ENCODE data around the gene OPA3.

Gene OPA3

GRCh38 chr19:45509692-45510015 is 74.9 kb downstream of the OPA3 start:
- Histone ChIP-seq H3K36me3 (ENCODE audit: control insufficient read depth in 4 of 4, insufficient read depth in 4 of 4, low read length in 3 of 4) (peaks cover 0 to 6% (median 0%) of the 10 kb centered on the region in 4 experiments), H3K9me3 (ENCODE audit: control extremely low read depth in 1 of 5, control insufficient read depth in 4 of 5, insufficient read depth in 2 of 5, low read depth in 1 of 5, low read length in 4 of 5) (no peaks in the 10 kb centered on the region), H3K4me3 (ENCODE audit: control insufficient read depth in 1 of 7, extremely low read depth in 1 of 7, insufficient read depth in 4 of 7, low read depth in 2 of 7, low read length in 6 of 7) (peak overlapping the region; percentile 10 to 97 (median 92)), H3K27me3 (replicated peaks in 2 of 5; ENCODE audit: control insufficient read depth in 4 of 5, insufficient read depth in 5 of 5, low read length in 4 of 5) (no peaks in the 10 kb centered on the region), H3K27ac (ENCODE audit: insufficient read depth in 1 of 2, low read depth in 1 of 2, low read length in 2 of 2, poor library complexity in 1 of 2, severe bottlenecking in 2 of 2) (peak overlapping the region in 1 of 2 experiments; percentile 86), H3K4me1 (ENCODE audit: control extremely low read depth in 1 of 4, control insufficient read depth in 4 of 4, insufficient read depth in 4 of 4, low read length in 3 of 4) (peaks cover 12 to 73% (median 51%) of the 10 kb centered on the region in 4 experiments)
- DNase-seq: no peak
- WGBS (ENCODE audit: insufficient coverage): 8% methylated on average over 2 of the region's 3 CpGs
- CTCF ChIA-PET: interaction anchor here (0.8 to 1.7 kb wide), 3 partner anchors 11 to 17 kb away, joined by 3 to 5 read pairs (median 5); partner anchors contain the start of gene PPM1N
- POLR2A ChIA-PET: no interaction called here

DNA sequence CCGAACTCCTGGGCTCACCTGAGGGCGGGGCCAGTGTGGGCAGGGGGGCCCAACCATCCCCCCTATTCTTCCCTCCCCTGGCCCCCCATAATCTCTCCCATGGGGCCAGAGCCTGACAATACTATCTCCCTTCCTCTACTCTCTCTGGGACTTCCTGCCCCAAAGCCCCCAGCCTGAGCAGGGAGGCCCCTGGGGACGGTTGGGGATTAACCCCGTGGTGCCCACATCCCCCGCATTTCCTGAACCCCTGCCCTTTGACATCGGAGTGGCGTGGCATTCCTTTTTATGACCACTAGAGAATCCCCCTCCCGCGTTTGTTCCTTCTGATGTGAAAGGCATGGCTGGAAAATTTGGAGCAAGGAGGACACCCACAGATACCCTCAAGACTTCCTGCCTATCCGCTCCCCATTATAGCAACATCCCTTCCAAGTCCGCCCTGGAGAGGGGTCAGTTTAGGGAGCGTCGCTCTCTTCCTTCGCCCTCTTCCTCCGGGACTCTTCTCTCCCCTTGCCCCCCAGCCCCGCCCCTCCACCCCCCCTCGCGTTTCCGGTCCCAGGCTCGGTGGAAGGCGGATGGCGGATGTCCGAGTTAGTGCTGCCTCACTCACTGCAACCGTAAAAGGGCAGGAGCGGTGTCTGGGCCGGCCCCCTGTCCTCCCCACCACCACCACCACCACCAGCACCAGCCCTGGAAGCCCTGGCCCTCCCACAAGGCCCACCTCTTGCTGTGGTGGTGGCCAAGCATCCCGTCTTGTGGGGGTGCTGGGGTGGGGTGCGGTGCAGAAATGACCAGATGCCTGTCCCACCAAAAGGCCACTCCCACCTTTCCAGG is 75.5 kb downstream of the OPA3 start:
- ChIA-PET CTCF (interaction anchor here (1.2 to 1.7 kb wide), 3 partner anchors 10 to 14 kb away, joined by 5 read pairs; partner anchors contain the start of gene PPM1N), POLR2A (no interaction called here)
- 6% methylated on average over 5 of the region's 28 CpGs for WGBS (ENCODE audit: insufficient coverage)
- Histone ChIP-seq H3K4me3 (ENCODE audit: control insufficient read depth in 1 of 7, extremely low read depth in 1 of 7, insufficient read depth in 4 of 7, low read depth in 2 of 7, low read length in 6 of 7) (peak overlapping the region; percentile 87 to 97 (median 92)), H3K9me3 (ENCODE audit: control extremely low read depth in 1 of 5, control insufficient read depth in 4 of 5, insufficient read depth in 2 of 5, low read depth in 1 of 5, low read length in 4 of 5) (no peaks in the 10 kb centered on the region), H3K4me1 (ENCODE audit: control extremely low read depth in 1 of 4, control insufficient read depth in 4 of 4, insufficient read depth in 4 of 4, low read length in 3 of 4) (peaks cover 12 to 67% (median 45%) of the 10 kb centered on the region in 4 experiments), H3K36me3 (ENCODE audit: control insufficient read depth in 4 of 4, insufficient read depth in 4 of 4, low read length in 3 of 4) (peaks cover 0 to 5% (median 0%) of the 10 kb centered on the region in 4 experiments), H3K27me3 (replicated peaks in 2 of 5; ENCODE audit: control insufficient read depth in 4 of 5, insufficient read depth in 5 of 5, low read length in 4 of 5) (no peaks in the 10 kb centered on the region), H3K27ac (ENCODE audit: insufficient read depth in 1 of 2, low read depth in 1 of 2, low read length in 2 of 2, poor library complexity in 1 of 2, severe bottlenecking in 2 of 2) (peak overlapping the region; percentile 40 to 86)
- peak in 1 of 3 donors; percentile 62 for DNase-seq

- peak overlapping the region; percentile 64 to 86 for H3K27ac ChIP-seq (ENCODE audit: insufficient read depth in 1 of 2, low read depth in 1 of 2, low read length in 2 of 2, poor library complexity in 1 of 2, severe bottlenecking in 2 of 2)
- H3K36me3 ChIP-seq (ENCODE audit: control insufficient read depth in 4 of 4, insufficient read depth in 4 of 4, low read length in 3 of 4): no peaks in the 10 kb centered on the region
- POLR2A ChIA-PET: no interaction called here
- H3K27me3 ChIP-seq (replicated peaks in 2 of 5; ENCODE audit: control insufficient read depth in 4 of 5, insufficient read depth in 5 of 5, low read length in 4 of 5): no peaks in the 10 kb centered on the region
- peak in 1 of 3 donors; percentile 42 for DNase-seq
- CTCF ChIA-PET: interaction anchor here (1.2 to 1.5 kb wide), 2 partner anchors 14 to 69 kb away, joined by 3 to 5 read pairs; no protein-coding TSS in a partner anchor
- no peaks in the 10 kb centered on the region for H3K9me3 ChIP-seq (ENCODE audit: control extremely low read depth in 1 of 5, control insufficient read depth in 4 of 5, insufficient read depth in 2 of 5, low read depth in 1 of 5, low read length in 4 of 5)
- H3K4me1 ChIP-seq (ENCODE audit: control extremely low read depth in 1 of 4, control insufficient read depth in 4 of 4, insufficient read depth in 4 of 4, low read length in 3 of 4): peaks cover 8 to 63% (median 39%) of the 10 kb centered on the region in 4 experiments
- 0% methylated on average over 2 of the region's 26 CpGs for WGBS (ENCODE audit: insufficient coverage)
- H3K4me3 ChIP-seq (ENCODE audit: control insufficient read depth in 1 of 7, extremely low read depth in 1 of 7, insufficient read depth in 4 of 7, low read depth in 2 of 7, low read length in 6 of 7): peak overlapping the region; percentile 87 to 97 (median 92)
Observed at GRCh38 chr19:45508417-45508860, 76.2 kb downstream of the OPA3 start.

- ChIA-PET CTCF (interaction anchor here (1.2 to 1.5 kb wide), 2 partner anchors 13 to 68 kb away, joined by 3 to 5 read pairs; no protein-coding TSS in a partner anchor), POLR2A (no interaction called here)
Observed at GRCh38 chr19:45507872-45508416, 76.7 kb downstream of the OPA3 start.

DNA sequence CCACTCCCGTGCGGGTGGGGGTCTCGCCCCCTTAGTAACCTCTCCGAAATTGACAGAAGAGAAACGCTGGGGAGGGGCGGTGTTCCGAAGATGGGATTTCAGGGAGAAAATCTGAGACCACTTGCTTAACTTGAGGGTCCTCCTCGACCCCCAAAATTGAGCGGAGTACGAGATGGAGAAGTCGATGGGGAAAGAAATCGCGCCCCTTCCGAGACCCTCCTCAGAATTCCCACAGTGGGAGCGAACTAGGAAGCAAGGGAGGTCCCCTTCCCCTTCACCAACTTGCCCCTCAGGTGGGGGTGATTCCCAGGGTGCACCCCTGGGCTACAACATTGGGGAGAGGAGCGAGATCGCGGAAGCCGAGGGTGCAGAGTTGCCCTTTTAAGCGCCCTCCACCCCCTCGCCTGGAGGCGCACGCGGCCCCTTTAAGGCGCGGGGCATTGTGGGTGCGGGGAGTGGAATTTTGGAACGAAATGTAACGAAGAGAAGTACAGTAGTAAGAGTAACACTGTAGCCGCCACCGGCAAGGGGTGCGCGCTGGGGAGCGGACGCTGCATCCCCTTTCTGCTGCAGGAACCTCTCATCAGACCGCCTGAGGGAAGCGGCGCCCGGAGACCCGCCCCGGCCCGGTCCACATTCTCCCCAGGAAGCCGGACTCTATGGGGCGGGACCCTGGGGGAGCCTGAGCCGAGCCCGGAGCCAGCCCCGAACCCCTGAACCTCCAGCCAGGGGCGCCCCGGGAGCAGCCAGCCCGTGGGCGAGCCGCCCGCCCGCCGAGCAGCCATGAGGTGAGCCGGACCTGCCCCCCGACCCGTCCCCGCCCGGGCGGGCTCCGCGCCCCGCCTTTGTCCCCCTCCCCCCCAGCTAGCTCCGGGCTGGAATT is 77.4 kb downstream of the OPA3 start, which contains the start of gene VASP:
Gene VASP, plus strand, starts transcription at position 491 of the 883 bp plus-strand sequence. Its CDS starts 293 bp downstream, at position 784.
- Histone ChIP-seq H3K36me3 (ENCODE audit: control insufficient read depth in 4 of 4, insufficient read depth in 4 of 4, low read length in 3 of 4) (no peaks in the 10 kb centered on the region), H3K4me3 (ENCODE audit: control insufficient read depth in 1 of 7, extremely low read depth in 1 of 7, insufficient read depth in 4 of 7, low read depth in 2 of 7, low read length in 6 of 7) (peak within 1 kb of the TSS; percentile 87 to 97 (median 92)), H3K27ac (ENCODE audit: insufficient read depth in 1 of 2, low read depth in 1 of 2, low read length in 2 of 2, poor library complexity in 1 of 2, severe bottlenecking in 2 of 2) (peak within 1 kb of the TSS; percentile 64 to 86), H3K9me3 (ENCODE audit: control extremely low read depth in 1 of 5, control insufficient read depth in 4 of 5, insufficient read depth in 2 of 5, low read depth in 1 of 5, low read length in 4 of 5) (no peaks in the 10 kb centered on the region), H3K4me1 (ENCODE audit: control extremely low read depth in 1 of 4, control insufficient read depth in 4 of 4, insufficient read depth in 4 of 4, low read length in 3 of 4) (peaks cover 5 to 55% (median 34%) of the 10 kb centered on the region in 4 experiments), H3K27me3 (replicated peaks in 2 of 5; ENCODE audit: control insufficient read depth in 4 of 5, insufficient read depth in 5 of 5, low read length in 4 of 5) (no peaks in the 10 kb centered on the region)
- DNase-seq: peak; percentile 88 to 95 (median 94)
- ChIA-PET CTCF (interaction anchor here (1.2 to 1.5 kb wide), 2 partner anchors 13 to 68 kb away, joined by 3 to 5 read pairs; no protein-coding TSS in a partner anchor), POLR2A (no interaction called here)
- 0% methylated on average over 38 of the region's 65 CpGs for WGBS (ENCODE audit: insufficient coverage)

More at GRCh38 chr19:45507872-45508416, 76.7 kb downstream of the OPA3 start:
- DNase-seq: no peak
- WGBS (ENCODE audit: insufficient coverage): 0% methylated on average over 18 of the region's 22 CpGs
- Histone ChIP-seq H3K9me3 (ENCODE audit: control extremely low read depth in 1 of 5, control insufficient read depth in 4 of 5, insufficient read depth in 2 of 5, low read depth in 1 of 5, low read length in 4 of 5) (no peaks in the 10 kb centered on the region), H3K4me3 (ENCODE audit: control insufficient read depth in 1 of 7, extremely low read depth in 1 of 7, insufficient read depth in 4 of 7, low read depth in 2 of 7, low read length in 6 of 7) (peak overlapping the region; percentile 87 to 97 (median 92)), H3K27me3 (replicated peaks in 2 of 5; ENCODE audit: control insufficient read depth in 4 of 5, insufficient read depth in 5 of 5, low read length in 4 of 5) (no peaks in the 10 kb centered on the region), H3K4me1 (ENCODE audit: control extremely low read depth in 1 of 4, control insufficient read depth in 4 of 4, insufficient read depth in 4 of 4, low read length in 3 of 4) (peaks cover 8 to 58% (median 35%) of the 10 kb centered on the region in 4 experiments), H3K36me3 (ENCODE audit: control insufficient read depth in 4 of 4, insufficient read depth in 4 of 4, low read length in 3 of 4) (no peaks in the 10 kb centered on the region), H3K27ac (ENCODE audit: insufficient read depth in 1 of 2, low read depth in 1 of 2, low read length in 2 of 2, poor library complexity in 1 of 2, severe bottlenecking in 2 of 2) (peak overlapping the region; percentile 64 to 86)

DNA sequence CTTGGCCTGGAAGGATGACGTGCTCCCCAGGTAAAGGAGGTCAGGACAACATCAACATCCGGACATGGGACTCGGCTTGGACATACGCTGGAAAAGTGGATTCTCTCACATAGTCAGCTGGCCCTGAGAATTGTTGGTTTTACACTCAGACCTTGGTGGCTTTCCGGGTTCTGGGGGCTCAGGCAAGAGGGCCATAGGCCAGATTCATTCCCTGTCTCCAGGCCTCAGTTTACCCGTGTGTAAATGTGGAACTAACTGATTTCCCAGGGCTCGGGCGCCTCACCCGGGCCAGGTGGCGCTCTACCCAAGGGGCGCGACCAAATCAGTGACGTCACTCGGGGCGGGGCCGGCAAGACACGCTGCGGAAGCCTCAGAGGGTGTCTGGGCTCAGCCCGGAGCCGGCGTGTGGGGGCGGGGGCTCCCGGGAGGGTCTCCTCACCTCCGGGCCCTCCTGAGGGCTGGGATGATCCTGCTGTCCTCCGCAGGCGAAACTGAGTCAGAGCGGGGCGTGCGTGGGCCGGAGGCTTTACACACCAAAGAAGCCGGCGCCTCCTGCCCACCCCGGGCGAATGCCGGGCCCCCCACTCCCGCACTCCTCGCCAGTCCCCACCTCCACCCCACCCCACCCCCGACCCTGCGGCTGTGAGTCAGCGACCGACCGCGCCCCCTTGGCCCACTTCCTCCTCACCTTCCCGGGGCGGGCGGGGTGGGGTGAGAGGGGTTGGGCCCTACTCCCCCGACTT is 78.2 kb downstream of the OPA3 start:
- Histone ChIP-seq H3K27ac (ENCODE audit: insufficient read depth in 1 of 2, low read depth in 1 of 2, low read length in 2 of 2, poor library complexity in 1 of 2, severe bottlenecking in 2 of 2) (peak overlapping the region; percentile 64 to 86), H3K9me3 (ENCODE audit: control extremely low read depth in 1 of 5, control insufficient read depth in 4 of 5, insufficient read depth in 2 of 5, low read depth in 1 of 5, low read length in 4 of 5) (no peaks in the 10 kb centered on the region), H3K4me3 (ENCODE audit: control insufficient read depth in 1 of 7, extremely low read depth in 1 of 7, insufficient read depth in 4 of 7, low read depth in 2 of 7, low read length in 6 of 7) (peak overlapping the region; percentile 28 to 97 (median 92)), H3K27me3 (replicated peaks in 2 of 5; ENCODE audit: control insufficient read depth in 4 of 5, insufficient read depth in 5 of 5, low read length in 4 of 5) (peaks cover 0 to 2% (median 0%) of the 10 kb centered on the region in 5 experiments), H3K4me1 (ENCODE audit: control extremely low read depth in 1 of 4, control insufficient read depth in 4 of 4, insufficient read depth in 4 of 4, low read length in 3 of 4) (peaks cover 5 to 51% (median 34%) of the 10 kb centered on the region in 4 experiments), H3K36me3 (ENCODE audit: control insufficient read depth in 4 of 4, insufficient read depth in 4 of 4, low read length in 3 of 4) (no peaks in the 10 kb centered on the region)
- ChIA-PET POLR2A (no interaction called here), CTCF (interaction anchor here (0.8 to 3.3 kb wide), 4 partner anchors 9 to 67 kb away, joined by 5 to 18 read pairs (median 9); partner anchors contain the start of gene RTN2)
- DNase-seq: peak; percentile 92 to 97 (median 96)
- 2% methylated on average over 18 of the region's 47 CpGs for WGBS (ENCODE audit: insufficient coverage)
